Neutrophil (primary cell): Measurements from ENCODE around the gene MAP2K1.
"Not testable (repeated sequence)": the region's sequence is repeated elsewhere in the genome, so short reads cannot be mapped to it uniquely, and the experiment has no call there.

Experiments used
- H3K27ac ChIP-seq: fragments of 200-600 bp; sonication (generic); 2 replicates; pipeline ENCODE4 v1.5.1; 2016; ENCODE audit warnings: mild to moderate bottlenecking, moderate library complexity
- H3K27me3 ChIP-seq: fragments of 200-600 bp; sonication (generic); 2 replicates; pipeline ENCODE4 v1.6.0; 2016; ENCODE audit warnings: mild to moderate bottlenecking
- H3K36me3 ChIP-seq: fragments of 200-600 bp; sonication (generic); 2 replicates; pipeline ENCODE4 v1.5.1; 2017
- H3K4me1 ChIP-seq, 2 experiments: fragments of 200-600 bp in 1 of 2; sonication (generic) in 1 of 2; 1 replicate in 1 of 2; 2 replicates in 1 of 2; pipeline versions ENCODE4 v1.5.1 to v1.6.1; 2013 to 2016; ENCODE audit warnings: low read depth in 1 of 2, low read length in 1 of 2, mild to moderate bottlenecking in 1 of 2, moderate library complexity in 1 of 2; ENCODE audit not compliant: control insufficient read depth in 1 of 2, insufficient read depth in 1 of 2
- H3K4me3 ChIP-seq, 2 experiments: fragments of 200-600 bp in 1 of 2; sonication (generic) in 1 of 2; 1 replicate in 1 of 2; 2 replicates in 1 of 2; pipeline ENCODE4 v1.5.1; 2013 to 2016; ENCODE audit warnings: low read depth in 1 of 2, low read length in 1 of 2, mild to moderate bottlenecking in 1 of 2, moderate library complexity in 1 of 2
- H3K9me3 ChIP-seq: fragments of 200-600 bp; sonication (generic); 2 replicates; pipeline ENCODE4 v1.5.1; 2016
- TF ChIP-seq, protein P1 (sequence below): fragments of 200-600 bp; sonication (generic); IDR thresholded peaks from 2 replicates; pipeline ENCODE4 v1.5.1; 2016; ENCODE audit warnings: antibody characterized with exemption

Gene MAP2K1

GRCh38 chr15:66502491-66502890 is 115.8 kb downstream of the MAP2K1 start:
- no peak overlapping the region for H3K27ac ChIP-seq
- TF ChIP-seq, protein P1, sequence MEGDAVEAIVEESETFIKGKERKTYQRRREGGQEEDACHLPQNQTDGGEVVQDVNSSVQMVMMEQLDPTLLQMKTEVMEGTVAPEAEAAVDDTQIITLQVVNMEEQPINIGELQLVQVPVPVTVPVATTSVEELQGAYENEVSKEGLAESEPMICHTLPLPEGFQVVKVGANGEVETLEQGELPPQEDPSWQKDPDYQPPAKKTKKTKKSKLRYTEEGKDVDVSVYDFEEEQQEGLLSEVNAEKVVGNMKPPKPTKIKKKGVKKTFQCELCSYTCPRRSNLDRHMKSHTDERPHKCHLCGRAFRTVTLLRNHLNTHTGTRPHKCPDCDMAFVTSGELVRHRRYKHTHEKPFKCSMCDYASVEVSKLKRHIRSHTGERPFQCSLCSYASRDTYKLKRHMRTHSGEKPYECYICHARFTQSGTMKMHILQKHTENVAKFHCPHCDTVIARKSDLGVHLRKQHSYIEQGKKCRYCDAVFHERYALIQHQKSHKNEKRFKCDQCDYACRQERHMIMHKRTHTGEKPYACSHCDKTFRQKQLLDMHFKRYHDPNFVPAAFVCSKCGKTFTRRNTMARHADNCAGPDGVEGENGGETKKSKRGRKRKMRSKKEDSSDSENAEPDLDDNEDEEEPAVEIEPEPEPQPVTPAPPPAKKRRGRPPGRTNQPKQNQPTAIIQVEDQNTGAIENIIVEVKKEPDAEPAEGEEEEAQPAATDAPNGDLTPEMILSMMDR: no peak
- no peak overlapping the region for H3K4me3 ChIP-seq
- H3K27me3 ChIP-seq: no peaks in the 10 kb centered on the region
- H3K4me1 ChIP-seq: peaks cover 29 to 38% of the 10 kb centered on the region in 2 experiments
- no peaks in the 10 kb centered on the region for H3K9me3 ChIP-seq
- H3K36me3 ChIP-seq: peaks cover 22% of the 10 kb centered on the region

DNA sequence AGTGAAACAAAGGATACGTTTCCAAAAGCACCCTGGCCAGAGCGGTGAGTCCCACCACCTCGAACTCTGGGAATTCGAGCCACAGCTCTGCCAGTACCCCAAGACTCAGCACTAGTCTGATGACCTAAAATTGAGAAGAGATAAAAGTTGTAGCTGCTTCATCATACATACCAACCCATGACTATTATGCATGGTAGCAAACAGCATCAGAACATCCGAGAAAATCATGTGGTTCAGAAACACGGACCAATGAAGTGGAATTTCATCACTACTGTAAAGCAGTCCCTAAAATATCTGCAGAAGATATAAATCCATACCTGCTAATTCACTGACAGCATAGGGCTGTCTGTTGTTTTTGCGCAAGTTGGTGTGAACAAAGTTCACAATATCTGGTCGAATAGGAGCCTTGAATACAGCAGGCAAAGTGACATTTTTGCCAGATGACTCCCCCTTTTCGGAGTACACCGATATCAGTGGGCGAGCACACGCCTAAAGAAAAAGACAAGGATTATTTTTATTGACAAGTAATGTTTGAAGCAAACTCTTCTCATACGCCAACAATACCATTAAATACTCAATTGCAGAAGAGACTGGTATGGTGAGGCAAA is 116.4 kb downstream of the MAP2K1 start:
- Histone ChIP-seq H3K36me3 (peaks cover 22% of the 10 kb centered on the region), H3K4me1 (peaks cover 25 to 33% of the 10 kb centered on the region in 2 experiments)
- not testable (repeated sequence) for H3K9me3 ChIP-seq, H3K4me3 ChIP-seq, H3K27me3 ChIP-seq, H3K27ac ChIP-seq

GRCh38 chr15:66503780-66504562 is 117.3 kb downstream of the MAP2K1 start:
- Histone ChIP-seq H3K27me3 (no peaks in the 10 kb centered on the region), H3K36me3 (peaks cover 22% of the 10 kb centered on the region), H3K4me3 (peak overlapping the region; percentile 93 to 97), H3K27ac (peak overlapping the region; percentile 96), H3K9me3 (no peaks in the 10 kb centered on the region), H3K4me1 (peaks cover 21 to 31% of the 10 kb centered on the region in 2 experiments)
- TF ChIP-seq, protein P1: no peak

- H3K4me1 ChIP-seq: peaks cover 21 to 31% of the 10 kb centered on the region in 2 experiments
- H3K36me3 ChIP-seq: peaks cover 17% of the 10 kb centered on the region
- TF ChIP-seq, protein P1: peak; percentile 19
- H3K9me3 ChIP-seq: no peaks in the 10 kb centered on the region
- peak within 1 kb of the TSS; percentile 96 for H3K27ac ChIP-seq
- H3K4me3 ChIP-seq: peak within 1 kb of the TSS; percentile 93 to 97
- H3K27me3 ChIP-seq: no peaks in the 10 kb centered on the region
Measured at GRCh38 chr15:66504563-66505429, 118.1 kb downstream of the MAP2K1 start, which contains the start of the genes RPL4 and ZWILCH. RPL4 (minus strand) TSS chr15:66504855; CDS start chr15:66504790, 65 bp downstream. ZWILCH (plus strand) TSS chr15:66505326; CDS start chr15:66505339, 13 bp downstream.

DNA sequence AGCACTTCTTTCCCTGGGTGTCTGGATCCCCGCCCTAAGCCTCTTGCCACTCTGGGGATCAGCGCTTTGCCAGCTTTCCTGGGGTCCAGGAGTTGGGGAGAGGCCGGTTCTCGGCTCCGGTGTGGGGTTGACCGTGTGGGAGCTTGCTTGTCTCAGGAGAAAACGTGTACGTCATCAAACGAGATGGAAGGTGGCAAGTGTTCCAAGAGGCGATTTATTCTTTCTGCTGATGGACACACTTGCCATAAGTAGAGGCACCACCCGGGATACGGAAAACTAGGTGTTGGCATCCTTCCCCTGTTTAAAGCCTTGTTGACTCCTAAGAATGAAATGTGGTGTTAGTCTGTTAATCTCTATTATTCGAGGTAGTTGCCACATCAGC is 118.7 kb downstream of the MAP2K1 start:
- peak overlapping the region; percentile 96 for H3K27ac ChIP-seq
- H3K4me3 ChIP-seq: peak overlapping the region; percentile 93 to 97
- H3K4me1 ChIP-seq: peaks cover 21 to 31% of the 10 kb centered on the region in 2 experiments
- no peaks in the 10 kb centered on the region for H3K9me3 ChIP-seq
- TF ChIP-seq, protein P1: no peak
- peaks cover 11% of the 10 kb centered on the region for H3K36me3 ChIP-seq
- H3K27me3 ChIP-seq: no peaks in the 10 kb centered on the region
